WTC11 (cell line): ENCODE measurements around the gene SERBP1. TPM values are rescaled to one million over a fixed set of nuclear protein-coding genes. Genes with fewer than 3 reads are reported as not detected.

Experiments used
- AR ChIP-seq: fragments of 250-450 bp; sonication (Bioruptor Pico); IDR thresholded peaks from 2 replicates; pipeline ENCODE4 v1.9.0; 2021; ENCODE audit warnings: mild to moderate bottlenecking
- CBFB ChIP-seq: sonication (generic); formaldehyde crosslinking; IDR thresholded peaks from 2 replicates; pipeline ENCODE4 v1.8.1; 2022; ENCODE audit warnings: mild to moderate bottlenecking, low read depth, missing genetic modification reagents
- total RNA-seq: library from RNA; stranded (reverse); gene quantifications from 3 replicates; pipeline ENCODE4 v1.2.3, GENCODE V29; 2021
- TF ChIP-seq, protein P1 (sequence below): fragments of 250-450 bp; sonication (Bioruptor Pico); IDR thresholded peaks from 2 replicates; pipeline ENCODE4 v1.9.0; 2021; ENCODE audit warnings: mild to moderate bottlenecking, borderline replicate concordance

The SERBP1 gene
- total RNA-seq, 1 experiment from 2014 or later, result 543 TPM

GRCh38 chr1:67359592-67359991 is 70.6 kb downstream of the SERBP1 start (continued):
- TF ChIP-seq, protein P1, sequence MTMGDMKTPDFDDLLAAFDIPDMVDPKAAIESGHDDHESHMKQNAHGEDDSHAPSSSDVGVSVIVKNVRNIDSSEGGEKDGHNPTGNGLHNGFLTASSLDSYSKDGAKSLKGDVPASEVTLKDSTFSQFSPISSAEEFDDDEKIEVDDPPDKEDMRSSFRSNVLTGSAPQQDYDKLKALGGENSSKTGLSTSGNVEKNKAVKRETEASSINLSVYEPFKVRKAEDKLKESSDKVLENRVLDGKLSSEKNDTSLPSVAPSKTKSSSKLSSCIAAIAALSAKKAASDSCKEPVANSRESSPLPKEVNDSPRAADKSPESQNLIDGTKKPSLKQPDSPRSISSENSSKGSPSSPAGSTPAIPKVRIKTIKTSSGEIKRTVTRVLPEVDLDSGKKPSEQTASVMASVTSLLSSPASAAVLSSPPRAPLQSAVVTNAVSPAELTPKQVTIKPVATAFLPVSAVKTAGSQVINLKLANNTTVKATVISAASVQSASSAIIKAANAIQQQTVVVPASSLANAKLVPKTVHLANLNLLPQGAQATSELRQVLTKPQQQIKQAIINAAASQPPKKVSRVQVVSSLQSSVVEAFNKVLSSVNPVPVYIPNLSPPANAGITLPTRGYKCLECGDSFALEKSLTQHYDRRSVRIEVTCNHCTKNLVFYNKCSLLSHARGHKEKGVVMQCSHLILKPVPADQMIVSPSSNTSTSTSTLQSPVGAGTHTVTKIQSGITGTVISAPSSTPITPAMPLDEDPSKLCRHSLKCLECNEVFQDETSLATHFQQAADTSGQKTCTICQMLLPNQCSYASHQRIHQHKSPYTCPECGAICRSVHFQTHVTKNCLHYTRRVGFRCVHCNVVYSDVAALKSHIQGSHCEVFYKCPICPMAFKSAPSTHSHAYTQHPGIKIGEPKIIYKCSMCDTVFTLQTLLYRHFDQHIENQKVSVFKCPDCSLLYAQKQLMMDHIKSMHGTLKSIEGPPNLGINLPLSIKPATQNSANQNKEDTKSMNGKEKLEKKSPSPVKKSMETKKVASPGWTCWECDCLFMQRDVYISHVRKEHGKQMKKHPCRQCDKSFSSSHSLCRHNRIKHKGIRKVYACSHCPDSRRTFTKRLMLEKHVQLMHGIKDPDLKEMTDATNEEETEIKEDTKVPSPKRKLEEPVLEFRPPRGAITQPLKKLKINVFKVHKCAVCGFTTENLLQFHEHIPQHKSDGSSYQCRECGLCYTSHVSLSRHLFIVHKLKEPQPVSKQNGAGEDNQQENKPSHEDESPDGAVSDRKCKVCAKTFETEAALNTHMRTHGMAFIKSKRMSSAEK, result no peak
- TF ChIP-seq AR (CRISPR knock-in tag) (no peak), CBFB (CRISPR knock-in tag) (no peak)

Other genes with a start within 250 kb of the SERBP1 start
- gene IL12RB2, start 122.5 kb downstream of the SERBP1 start, total RNA-seq, result 0.50 to 1.1 TPM (median 0.81 TPM) in 3 replicates